Muscle of leg (tissue), 11 donors: ENCODE results near the gene PCGF1. TPM values are rescaled to one million over a fixed set of nuclear protein-coding genes. Genes with fewer than 3 reads are reported as not detected.

ENCODE experiments used
- DNase-seq: peaks from one replicate; pipeline ENCODE4 v3.0.0; 2013
- H3K27ac ChIP-seq: one replicate; pipeline ENCODE4 v1.5.1; 2013; ENCODE audit warnings: mild to moderate bottlenecking, low read length, control low read depth
- H3K27me3 ChIP-seq: one replicate; pipeline ENCODE4 v1.6.1; 2013; ENCODE audit warnings: low read length; ENCODE audit not compliant: control insufficient read depth, insufficient read depth
- H3K36me3 ChIP-seq: one replicate; pipeline ENCODE4 v1.6.1; 2013; ENCODE audit warnings: low read length; ENCODE audit not compliant: control insufficient read depth, insufficient read depth
- H3K4me1 ChIP-seq: one replicate; pipeline ENCODE4 v1.6.1; 2013; ENCODE audit warnings: low read length; ENCODE audit not compliant: control insufficient read depth, insufficient read depth
- H3K4me3 ChIP-seq: one replicate; pipeline ENCODE4 v1.5.1; 2013; ENCODE audit warnings: low read length, control low read depth
- H3K9me3 ChIP-seq: replicated peaks from 2 replicates; pipeline ENCODE4 v1.6.1; 2013; ENCODE audit warnings: low read depth, low read length; ENCODE audit not compliant: control insufficient read depth
- WGBS: methylation state at CpG from one replicate; pipeline ENCODE4 v1.1.5; 2013; ENCODE audit warnings: missing lambda C conversion rate; ENCODE audit not compliant: insufficient coverage; 5-methylcytosine and 5-hydroxymethylcytosine counted together
- polyA plus RNA-seq, 8 donors: library from polyadenylated mRNA; unstranded; fragments of 120-200 nt; gene quantifications; one replicate each; pipeline versions ENCODE4 v1.2.1 to v1.2.3, GENCODE V29; 2013; ENCODE audit warnings: inconsistent platforms in 1 of 8, low replicate concordance in 1 of 8; ENCODE audit not compliant: insufficient read length in 8 of 8, insufficient read depth in 1 of 8
- total RNA-seq: library from RNA; stranded (reverse); fragments of 120-200 nt; gene quantifications from one replicate; pipeline ENCODE4 v1.2.4, GENCODE V29; 2013

PCGF1 gene
- total and polyA plus RNA-seq, 9 donors, result 11.4 to 16.3 (median 12.5) TPM

GRCh38 chr2:74529357-74530238 lies 22.1 kb upstream of the PCGF1 start, which contains the start of the genes AUP1 and HTRA2:
AUP1 (minus strand) TSS chr2:74529706; CDS start chr2:74529629, 77 bp downstream.
HTRA2 (plus strand) TSS chr2:74529933; CDS start chr2:74530007, 74 bp downstream.
- no peaks in the 10 kb centered on the region for H3K9me3 ChIP-seq
- peak within 1 kb of the TSS; percentile 99 for H3K4me3 ChIP-seq
- peaks cover 56% of the 10 kb centered on the region for H3K36me3 ChIP-seq
- H3K27ac ChIP-seq, result peak within 1 kb of the TSS; percentile 96
- WGBS, result under 1% methylated on average over 86 of the region's 87 CpGs
- H3K27me3 ChIP-seq, result no peaks in the 10 kb centered on the region
- H3K4me1 ChIP-seq, result peaks cover 25% of the 10 kb centered on the region
- DNase-seq, result peak; percentile 100

GRCh38 chr2:74528600-74529356 lies 21.3 kb upstream of the PCGF1 start:
- Histone ChIP-seq H3K9me3 (no peaks in the 10 kb centered on the region), H3K4me3 (peak overlapping the region; percentile 99), H3K36me3 (peaks cover 56% of the 10 kb centered on the region), H3K27me3 (no peaks in the 10 kb centered on the region), H3K27ac (peak overlapping the region; percentile 96), H3K4me1 (peaks cover 25% of the 10 kb centered on the region)
- DNase-seq, result peak; percentile 16
- WGBS, result 8% methylated on average over 24 of the region's 29 CpGs

- Histone ChIP-seq H3K9me3 (no peaks in the 10 kb centered on the region), H3K27ac (no peak overlapping the region), H3K36me3 (peaks cover 49% of the 10 kb centered on the region), H3K4me1 (peaks cover 25% of the 10 kb centered on the region), H3K27me3 (peaks cover 3% of the 10 kb centered on the region), H3K4me3 (no peak overlapping the region)
- 80% methylated on average over 1 of the region's 9 CpGs for WGBS
- peak; percentile 5 for DNase-seq
These were observed 20.2 kb upstream of the PCGF1 start for GRCh38 chr2:74527741-74528140.

- peaks cover 43% of the 10 kb centered on the region for H3K36me3 ChIP-seq
- peaks cover 5% of the 10 kb centered on the region for H3K27me3 ChIP-seq
- 100% methylated on average over 2 of the region's 11 CpGs for WGBS
- no peak overlapping the region for H3K27ac ChIP-seq
- peaks cover 25% of the 10 kb centered on the region for H3K4me1 ChIP-seq
- H3K4me3 ChIP-seq, result no peak overlapping the region
- no peak for DNase-seq
- no peaks in the 10 kb centered on the region for H3K9me3 ChIP-seq
These were observed 19.2 kb upstream of the PCGF1 start for GRCh38 chr2:74526649-74527230.

GRCh38 chr2:74525717-74526648 lies 18.5 kb upstream of the PCGF1 start, which contains the start of gene DQX1:
DQX1 (minus strand) TSS chr2:74526231; CDS start chr2:74525729, 502 bp downstream.
- Histone ChIP-seq H3K4me1 (peaks cover 17% of the 10 kb centered on the region), H3K27ac (no peak within 1 kb of the TSS), H3K36me3 (peaks cover 36% of the 10 kb centered on the region), H3K4me3 (no peak within 1 kb of the TSS), H3K27me3 (peaks cover 8% of the 10 kb centered on the region), H3K9me3 (no peaks in the 10 kb centered on the region)
- peak; percentile 62 for DNase-seq
- WGBS, result 92% methylated on average over 4 of the region's 11 CpGs

GRCh38 chr2:74524955-74525716 lies 17.6 kb upstream of the PCGF1 start:
- 90% methylated on average over 6 of the region's 10 CpGs for WGBS
- DNase-seq, result no peak
- no peak overlapping the region for H3K4me3 ChIP-seq
- H3K27me3 ChIP-seq, result peaks cover 14% of the 10 kb centered on the region
- no peaks in the 10 kb centered on the region for H3K9me3 ChIP-seq
- peaks cover 12% of the 10 kb centered on the region for H3K4me1 ChIP-seq
- no peak overlapping the region for H3K27ac ChIP-seq
- peaks cover 34% of the 10 kb centered on the region for H3K36me3 ChIP-seq

- Histone ChIP-seq H3K4me1 (peaks cover 11% of the 10 kb centered on the region), H3K27ac (no peak overlapping the region), H3K27me3 (peaks cover 23% of the 10 kb centered on the region), H3K9me3 (no peaks in the 10 kb centered on the region), H3K4me3 (no peak overlapping the region), H3K36me3 (peaks cover 34% of the 10 kb centered on the region)
- 79% methylated on average over 3 of the region's 9 CpGs for WGBS
- no peak for DNase-seq
These were observed 16.5 kb upstream of the PCGF1 start for GRCh38 chr2:74524005-74524404.

- Histone ChIP-seq H3K4me3 (no peak overlapping the region), H3K27me3 (peaks cover 37% of the 10 kb centered on the region), H3K9me3 (no peaks in the 10 kb centered on the region), H3K4me1 (no peaks in the 10 kb centered on the region), H3K27ac (no peak overlapping the region), H3K36me3 (peaks cover 23% of the 10 kb centered on the region)
- DNase-seq, result no peak
- 70% methylated on average over 3 of the region's 3 CpGs for WGBS
These were observed 15.0 kb upstream of the PCGF1 start for GRCh38 chr2:74522516-74522915.

- no peaks in the 10 kb centered on the region for H3K36me3 ChIP-seq
- no peak overlapping the region for H3K27ac ChIP-seq
- no peak for DNase-seq
- no peaks in the 10 kb centered on the region for H3K9me3 ChIP-seq
- H3K27me3 ChIP-seq, result peaks cover 91% of the 10 kb centered on the region
- H3K4me3 ChIP-seq, result no peak overlapping the region
- peaks cover 24% of the 10 kb centered on the region for H3K4me1 ChIP-seq
- 63% methylated on average over 11 of the region's 13 CpGs for WGBS
These were observed 9.2 kb upstream of the PCGF1 start for GRCh38 chr2:74516650-74517049.
